ENCODE data around the gene KIF5A. TPM values are rescaled to one million over a fixed set of nuclear protein-coding genes. Genes with fewer than 3 reads are reported as not detected.

The KIF5A gene
- total RNA-seq, 2 donors from 2014 or later: 2.3 to 4.5 TPM

DNA sequence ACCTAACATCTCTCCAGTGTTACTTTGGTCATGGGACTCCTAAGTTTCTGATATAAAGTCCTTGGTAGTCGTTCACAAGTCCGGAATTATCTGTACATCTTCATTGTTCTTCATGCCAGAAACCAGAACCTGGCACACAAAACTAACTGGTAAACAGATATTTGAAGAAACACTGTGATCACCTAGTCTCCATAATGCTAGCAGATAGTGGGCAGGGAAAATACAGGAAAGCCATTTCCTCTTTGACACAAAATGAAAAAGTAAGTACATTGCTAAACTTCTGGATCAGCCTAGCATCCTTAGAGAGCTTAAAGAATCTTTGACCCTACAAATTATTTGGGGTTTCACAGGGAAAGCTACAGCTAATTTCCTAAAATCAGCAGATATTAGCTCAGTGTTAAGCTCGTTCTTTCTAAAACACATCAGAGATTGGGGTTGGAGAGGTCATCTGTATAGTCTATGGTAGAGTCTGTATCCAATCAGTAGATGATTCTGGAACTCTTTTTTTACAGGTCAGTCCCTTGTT is 34.4 kb upstream of the KIF5A start:
- 91 to 92% methylated on average over 3 of the region's 3 CpGs for WGBS, 2 experiments (ENCODE audit: insufficient coverage in 1 of 2, insufficient read length in 1 of 2)
- H3K4me3 Mint-ChIP-seq: no peak overlapping the region
- peaks cover 79% of the 10 kb centered on the region for H3K36me3 Mint-ChIP-seq (ENCODE audit: low read depth)
- no peak overlapping the region for H3K27ac ChIP-seq (ENCODE audit: low read depth, low read length)
- no peak overlapping the region for H3K9ac ChIP-seq (ENCODE audit: extremely low read depth, low read length, poor library complexity, severe bottlenecking)
- no peaks in the 10 kb centered on the region for H3K9me3 Mint-ChIP-seq
- H3K27me3 Mint-ChIP-seq (ENCODE audit: insufficient read depth): no peaks in the 10 kb centered on the region
- H3K9me3 ChIP-seq (ENCODE audit: control insufficient read depth, low read length): no peaks in the 10 kb centered on the region
- peaks cover 10% of the 10 kb centered on the region for H3K4me1 ChIP-seq (ENCODE audit: control insufficient read depth, insufficient read depth, low read length)
- peaks cover 37% of the 10 kb centered on the region for H3K4me1 Mint-ChIP-seq
- no peak for TF ChIP-seq CTCF (conservative IDR thresholded peaks at IDR 0.05)
- H3K27me3 ChIP-seq (ENCODE audit: control insufficient read depth, insufficient read depth, low read length, poor library complexity, severe bottlenecking): no peaks in the 10 kb centered on the region
- no peak for DNase-seq
- peaks cover 85% of the 10 kb centered on the region for H3K36me3 ChIP-seq (ENCODE audit: control insufficient read depth, insufficient read depth, low read length)
- H3K27ac Mint-ChIP-seq: peak overlapping the region; percentile 58
- H3K4me3 ChIP-seq (ENCODE audit: low read length): no peak overlapping the region

GRCh38 chr12:57515934-57516541 is 33.8 kb upstream of the KIF5A start:
- H3K27me3 Mint-ChIP-seq (ENCODE audit: insufficient read depth): no peaks in the 10 kb centered on the region
- no peak for TF ChIP-seq CTCF (conservative IDR thresholded peaks at IDR 0.05)
- H3K4me3 Mint-ChIP-seq: no peak overlapping the region
- H3K4me1 ChIP-seq (ENCODE audit: control insufficient read depth, insufficient read depth, low read length): peaks cover 10% of the 10 kb centered on the region
- H3K9me3 ChIP-seq (ENCODE audit: control insufficient read depth, low read length): no peaks in the 10 kb centered on the region
- no peak overlapping the region for H3K9ac ChIP-seq (ENCODE audit: extremely low read depth, low read length, poor library complexity, severe bottlenecking)
- no peak overlapping the region for H3K4me3 ChIP-seq (ENCODE audit: low read length)
- 91 to 97% methylated on average over 6 to 11 of the region's 11 CpGs for WGBS, 2 experiments (ENCODE audit: insufficient coverage in 1 of 2, insufficient read length in 1 of 2)
- H3K9me3 Mint-ChIP-seq: no peaks in the 10 kb centered on the region
- no peak for DNase-seq
- peaks cover 80% of the 10 kb centered on the region for H3K36me3 ChIP-seq (ENCODE audit: control insufficient read depth, insufficient read depth, low read length)
- no peaks in the 10 kb centered on the region for H3K27me3 ChIP-seq (ENCODE audit: control insufficient read depth, insufficient read depth, low read length, poor library complexity, severe bottlenecking)
- H3K27ac ChIP-seq (ENCODE audit: low read depth, low read length): no peak overlapping the region
- H3K36me3 Mint-ChIP-seq (ENCODE audit: low read depth): peaks cover 75% of the 10 kb centered on the region
- H3K4me1 Mint-ChIP-seq: peaks cover 37% of the 10 kb centered on the region
- H3K27ac Mint-ChIP-seq: peak overlapping the region; percentile 58

- peaks cover 74% of the 10 kb centered on the region for H3K36me3 ChIP-seq (ENCODE audit: control insufficient read depth, insufficient read depth, low read length)
- H3K36me3 Mint-ChIP-seq (ENCODE audit: low read depth): peaks cover 69% of the 10 kb centered on the region
- H3K4me3 ChIP-seq (ENCODE audit: low read length): no peak overlapping the region
- no peak overlapping the region for H3K27ac ChIP-seq (ENCODE audit: low read depth, low read length)
- DNase-seq: no peak
- H3K9me3 Mint-ChIP-seq: no peaks in the 10 kb centered on the region
- peaks cover 14% of the 10 kb centered on the region for H3K4me1 ChIP-seq (ENCODE audit: control insufficient read depth, insufficient read depth, low read length)
- no peaks in the 10 kb centered on the region for H3K27me3 Mint-ChIP-seq (ENCODE audit: insufficient read depth)
- H3K9me3 ChIP-seq (ENCODE audit: control insufficient read depth, low read length): no peaks in the 10 kb centered on the region
- no peak overlapping the region for H3K4me3 Mint-ChIP-seq
- 92 to 97% methylated on average over 9 to 11 of the region's 11 CpGs for WGBS, 2 experiments (ENCODE audit: insufficient coverage in 1 of 2, insufficient read length in 1 of 2)
- no peak overlapping the region for H3K9ac ChIP-seq (ENCODE audit: extremely low read depth, low read length, poor library complexity, severe bottlenecking)
- H3K27me3 ChIP-seq (ENCODE audit: control insufficient read depth, insufficient read depth, low read length, poor library complexity, severe bottlenecking): no peaks in the 10 kb centered on the region
- H3K27ac Mint-ChIP-seq: peak overlapping the region; percentile 58
- TF ChIP-seq CTCF (conservative IDR thresholded peaks at IDR 0.05): no peak
- H3K4me1 Mint-ChIP-seq: peaks cover 40% of the 10 kb centered on the region
Measured at GRCh38 chr12:57516617-57517153, 33.2 kb upstream of the KIF5A start.

Measured in endodermal cell (in vitro differentiated cells).